HG03439 (cell line): ENCODE data around the gene P2RY8.
"Not testable (repeated sequence)": the region's sequence is repeated elsewhere in the genome, so short reads cannot be mapped to it uniquely, and the experiment has no call there.

Experiments
- ATAC-seq: cut with Tn5 transposase; IDR thresholded peaks from one replicate; pipeline ENCODE4 v1.9.1; 2021; ENCODE audit warnings: mild to moderate bottlenecking, moderate library complexity; ENCODE audit not compliant: unreplicated experiment

Gene P2RY8

GRCh38 chrX:1521459-1521956, 15.5 kb downstream of the P2RY8 start:
- ATAC-seq: peak; percentile 80

DNA sequence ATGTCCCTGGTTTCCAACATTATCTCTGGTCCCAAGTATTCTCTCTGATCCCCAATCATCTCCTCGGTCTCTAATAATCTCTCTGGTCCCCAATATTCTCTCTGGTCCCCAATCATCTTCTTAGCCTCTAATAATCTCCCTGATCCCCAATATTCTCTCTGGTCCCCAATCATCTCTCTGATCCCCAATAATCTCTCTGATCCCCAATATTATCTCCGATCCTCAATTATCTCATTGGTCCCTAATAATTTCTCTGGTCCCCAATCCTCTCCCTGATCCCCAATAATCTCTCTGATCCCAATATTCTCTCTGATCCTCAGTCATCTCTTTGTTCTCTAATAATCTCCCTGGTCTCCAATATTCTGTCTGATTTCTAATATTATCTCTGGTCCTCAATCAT, 16.6 kb downstream of the P2RY8 start:
- no peak for ATAC-seq

DNA sequence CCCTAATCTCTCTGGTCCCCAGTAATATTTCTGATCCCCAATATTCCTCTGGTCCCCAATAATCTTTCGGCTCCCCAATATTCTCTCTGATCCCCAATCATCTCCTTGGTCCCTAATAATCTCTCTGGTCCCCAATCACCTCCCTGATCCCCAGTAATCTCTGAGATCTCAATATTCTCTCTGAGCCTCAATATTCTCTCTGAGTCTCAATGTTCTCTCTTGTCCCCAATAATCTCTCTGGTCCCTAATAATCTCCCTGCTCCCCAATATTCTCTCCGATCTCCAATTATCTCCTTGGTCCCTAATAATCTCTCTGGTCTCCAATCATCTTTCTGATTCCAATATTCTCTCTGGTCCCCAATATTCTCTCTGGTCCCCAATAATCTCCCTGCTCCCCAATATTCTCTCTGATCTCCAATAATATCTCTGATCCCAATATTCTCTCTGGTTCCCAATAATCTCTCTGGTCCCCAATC, 17.9 kb downstream of the P2RY8 start:
- ATAC-seq: no peak

GRCh38 chrX:1518512-1518911, 18.5 kb downstream of the P2RY8 start:
- ATAC-seq: no peak

- ATAC-seq: no peak
These were observed 20.3 kb downstream of the P2RY8 start for GRCh38 chrX:1516596-1517104.

DNA sequence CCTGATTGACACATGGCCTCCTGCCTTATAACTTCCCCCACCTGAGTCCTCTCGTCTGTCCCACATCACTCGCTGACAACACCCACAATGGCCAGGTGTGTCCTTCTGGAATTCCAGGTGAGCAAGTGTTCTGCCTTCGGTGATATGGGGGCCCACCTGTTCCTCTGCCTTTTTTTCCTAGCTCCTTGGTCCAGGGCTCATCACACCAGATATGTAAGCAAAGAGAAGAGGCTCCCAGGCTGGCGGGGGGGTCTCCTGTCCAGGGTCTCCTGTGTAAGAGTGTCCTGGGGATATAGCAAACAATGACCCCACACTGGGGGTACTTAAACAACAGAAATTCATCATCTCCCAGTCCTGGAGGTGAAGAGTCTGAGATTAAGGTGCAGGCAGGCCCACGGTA, 25.2 kb downstream of the P2RY8 start:
- no peak for ATAC-seq

DNA sequence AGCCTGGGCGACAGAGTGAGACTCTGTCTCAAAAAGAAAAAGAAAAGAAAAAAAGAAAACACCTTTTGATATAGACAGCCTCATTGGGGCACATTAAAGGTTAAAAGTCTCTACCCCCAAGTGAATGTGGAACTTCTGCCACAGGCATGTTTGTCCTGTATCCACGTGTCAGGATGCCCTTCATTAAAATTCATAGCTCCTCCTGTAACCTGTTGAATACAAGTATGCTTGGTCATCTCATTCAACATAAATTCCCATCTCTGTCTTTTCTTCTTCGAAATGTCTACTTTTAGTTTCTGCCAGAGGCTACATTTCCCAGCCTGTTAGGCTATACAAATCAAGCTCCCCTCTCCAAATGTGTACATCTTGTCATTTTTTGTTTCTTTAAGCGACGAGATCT, 25.8 kb downstream of the P2RY8 start:
- ATAC-seq: no peak

DNA sequence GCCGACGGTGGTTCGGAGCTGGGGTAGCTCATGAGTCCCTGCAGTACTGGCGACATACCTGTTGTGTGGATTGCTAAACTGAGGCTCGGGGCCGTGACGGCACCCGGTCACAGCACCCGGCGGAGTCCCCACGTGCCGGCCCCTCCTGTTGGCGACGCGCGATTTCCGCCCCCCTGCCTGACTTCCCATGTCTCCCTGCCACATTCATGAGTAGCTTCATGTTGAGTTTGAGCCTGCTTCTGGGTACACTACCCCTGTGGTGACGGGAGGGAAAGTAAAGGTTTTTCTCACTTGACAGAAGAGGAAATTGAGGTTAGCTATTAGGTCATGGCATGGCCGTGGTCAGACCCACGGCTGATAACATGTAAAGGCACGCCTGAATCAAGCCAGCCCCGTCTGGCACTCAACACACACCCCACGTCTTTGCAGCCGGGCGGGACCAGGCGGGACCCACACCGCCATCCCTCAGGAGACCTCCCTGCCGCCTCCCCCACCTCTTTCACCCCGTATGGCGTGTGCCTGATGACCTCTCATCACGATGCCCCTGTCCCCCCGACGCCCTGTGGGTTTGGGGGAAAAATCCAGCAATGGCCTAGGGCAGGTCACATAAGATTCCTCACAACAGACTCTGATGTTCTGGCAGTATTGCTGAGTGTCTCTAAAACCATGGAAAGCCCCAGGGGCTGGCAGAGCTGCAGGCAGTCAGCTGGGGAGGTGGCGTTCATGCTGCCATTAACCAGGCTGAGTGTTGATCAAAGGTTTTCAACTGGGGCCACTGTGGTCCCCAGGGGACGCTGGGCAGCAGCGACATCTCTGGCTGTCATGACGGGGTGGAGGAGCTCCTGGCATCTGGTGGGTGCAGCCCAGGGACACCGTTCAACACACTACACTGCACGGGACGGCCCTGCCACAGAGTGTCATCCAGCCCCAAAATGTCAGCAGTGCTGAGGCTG, 29.2 kb downstream of the P2RY8 start:
- ATAC-seq: peak; percentile 65

DNA sequence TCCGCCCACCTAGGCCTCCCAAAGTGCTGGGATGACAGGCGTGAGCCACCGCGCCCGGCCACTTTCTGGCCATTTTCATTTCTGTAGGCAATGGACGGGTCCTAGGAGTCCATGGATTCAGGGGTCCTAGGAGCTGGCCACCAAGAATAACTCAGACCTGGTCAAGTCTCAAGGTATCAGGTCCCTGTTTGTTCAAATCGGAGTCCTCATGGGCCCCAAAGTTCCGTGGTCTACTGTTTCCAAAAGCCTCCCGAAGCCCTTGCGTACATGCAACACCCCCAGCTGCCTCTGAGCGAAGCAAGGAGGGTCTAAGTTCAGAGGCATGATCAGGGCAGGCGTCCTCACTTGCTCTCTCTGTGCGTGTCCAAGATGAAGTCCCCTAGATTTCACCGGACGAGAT, 30.1 kb downstream of the P2RY8 start:
- ATAC-seq: no peak

DNA sequence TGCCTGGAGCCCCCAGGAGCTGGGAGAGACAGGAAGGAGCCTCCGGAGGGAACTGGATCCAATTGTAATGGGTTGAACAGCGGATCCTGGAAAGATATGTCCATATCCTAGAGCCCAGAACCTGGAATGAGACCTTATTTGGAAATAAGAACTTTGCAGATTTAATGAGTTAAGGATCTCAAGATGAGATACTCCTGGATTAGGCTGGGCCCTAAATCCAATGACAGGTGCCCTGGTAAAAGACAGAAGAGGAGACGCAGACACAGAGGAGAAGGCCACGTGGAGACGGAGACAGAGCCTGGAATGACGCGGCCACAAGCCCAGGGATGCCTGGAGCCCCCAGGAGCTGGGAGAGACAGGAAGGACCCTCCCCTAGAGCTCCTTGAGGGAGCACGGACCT, 34.1 kb downstream of the P2RY8 start:
- no peak for ATAC-seq

DNA sequence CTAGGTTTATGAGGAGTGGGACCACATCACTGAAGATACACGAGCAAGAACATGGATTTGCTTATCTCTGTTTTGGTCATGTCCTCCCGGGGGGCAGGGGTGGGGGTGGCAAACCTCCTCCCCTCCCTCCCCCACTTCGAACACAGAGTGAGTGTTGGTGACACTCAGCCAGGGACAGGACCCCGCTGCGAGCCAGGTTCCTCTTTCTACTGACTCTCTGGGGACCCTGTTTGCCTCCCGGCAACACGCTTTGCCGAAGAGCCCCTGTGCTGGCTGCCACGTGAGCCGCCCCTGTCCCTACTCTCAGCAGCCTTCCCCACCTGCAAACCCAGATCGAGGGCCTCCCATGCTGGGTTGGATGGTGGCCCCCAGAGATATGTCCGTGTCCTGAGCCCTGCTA, 34.7 kb downstream of the P2RY8 start:
- peak; percentile 46 for ATAC-seq

DNA sequence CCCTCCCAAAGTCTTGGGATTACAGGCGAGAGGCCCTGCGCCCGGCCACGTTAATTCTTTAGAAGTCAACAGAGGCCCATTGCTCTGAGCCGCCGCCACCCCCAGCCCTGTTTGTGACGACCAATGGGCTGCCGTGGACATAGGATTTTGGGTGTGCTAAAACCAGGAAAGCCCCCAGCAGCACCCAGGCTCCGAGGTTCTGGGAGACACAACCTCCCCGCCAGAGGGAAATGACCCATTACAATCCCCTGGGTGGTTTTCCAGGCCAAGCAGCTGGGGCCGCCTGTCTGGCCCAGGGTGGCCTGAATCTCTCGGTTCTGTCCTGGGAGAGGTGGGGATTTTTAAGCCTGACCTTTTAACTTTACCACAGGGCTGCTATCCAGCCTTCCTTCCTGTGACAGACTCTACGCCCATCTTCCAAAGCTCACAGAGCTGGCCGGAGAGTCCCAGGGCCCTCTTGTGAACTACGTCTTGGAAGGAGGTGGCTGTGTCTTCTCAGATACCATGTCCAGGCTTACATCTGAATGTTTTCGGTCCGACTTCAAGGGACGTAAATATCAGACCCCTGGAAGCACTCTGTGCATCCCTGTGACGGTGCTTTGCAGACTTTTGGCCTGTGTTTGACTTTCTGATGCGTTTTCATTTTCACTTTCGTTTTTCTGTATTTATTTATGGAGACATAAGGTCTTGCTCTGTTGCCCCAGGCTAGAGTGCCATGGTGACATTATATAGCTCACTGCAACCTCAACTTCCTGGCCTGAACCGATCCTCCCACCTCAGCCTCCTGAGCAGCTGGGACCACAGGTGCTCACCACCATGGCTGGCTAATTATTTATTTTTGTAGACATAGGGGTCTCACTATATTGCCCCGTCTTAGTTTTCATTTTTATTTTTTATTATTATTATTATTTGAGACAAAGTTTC, 36.0 kb downstream of the P2RY8 start:
- ATAC-seq: peak; percentile 60

DNA sequence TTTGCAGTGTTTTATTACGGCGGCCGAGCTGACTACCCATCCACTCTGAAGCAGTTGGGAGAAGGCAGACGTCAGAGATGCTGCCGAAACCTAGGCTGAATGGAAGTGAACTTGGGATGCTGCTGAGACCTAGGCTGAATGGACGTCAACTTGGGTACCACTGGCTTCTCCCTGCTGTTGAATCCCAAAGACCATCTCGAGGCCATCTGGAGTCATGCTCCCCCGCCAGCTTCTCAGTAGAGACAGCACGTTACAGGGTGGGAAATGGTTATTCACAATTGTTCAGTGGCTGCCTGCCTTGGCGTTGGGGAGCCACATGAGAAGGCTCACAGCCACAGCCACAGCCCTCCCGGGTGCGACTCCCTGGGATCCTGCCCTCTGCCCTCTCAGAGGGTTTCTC, 40.9 kb downstream of the P2RY8 start:
- no peak for ATAC-seq

- ATAC-seq: peak; percentile 43
These were observed 43.0 kb downstream of the P2RY8 start for GRCh38 chrX:1493877-1494510.

GRCh38 chrX:1493412-1493811, 43.6 kb downstream of the P2RY8 start:
- no peak for ATAC-seq

- no peak for ATAC-seq
These were observed 44.5 kb downstream of the P2RY8 start for GRCh38 chrX:1492421-1493012.

DNA sequence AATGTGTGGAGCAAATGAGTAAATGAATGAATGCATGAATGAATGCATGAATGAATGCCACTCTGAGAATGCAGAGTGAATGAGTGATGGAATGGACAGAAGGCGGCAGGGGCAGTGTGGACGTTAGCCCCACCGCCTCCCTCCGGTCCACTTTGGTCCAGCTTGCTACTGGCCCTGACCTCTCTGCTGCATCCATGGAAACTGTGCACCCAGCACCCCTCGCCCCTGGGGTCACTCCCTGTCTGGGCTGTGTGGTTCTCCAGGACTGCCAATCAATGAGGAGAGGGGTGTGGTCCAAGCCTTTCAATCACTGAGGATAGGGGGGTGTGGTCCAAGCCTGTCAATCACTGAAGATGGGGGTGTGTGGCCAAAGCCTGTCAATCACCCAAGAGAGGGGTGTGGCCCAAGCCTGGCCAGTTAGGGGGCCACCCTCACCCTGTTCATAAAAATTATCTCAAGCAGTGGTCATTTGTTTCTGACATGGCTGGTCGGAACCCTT, 45.1 kb downstream of the P2RY8 start:
- ATAC-seq: peak; percentile 70

DNA sequence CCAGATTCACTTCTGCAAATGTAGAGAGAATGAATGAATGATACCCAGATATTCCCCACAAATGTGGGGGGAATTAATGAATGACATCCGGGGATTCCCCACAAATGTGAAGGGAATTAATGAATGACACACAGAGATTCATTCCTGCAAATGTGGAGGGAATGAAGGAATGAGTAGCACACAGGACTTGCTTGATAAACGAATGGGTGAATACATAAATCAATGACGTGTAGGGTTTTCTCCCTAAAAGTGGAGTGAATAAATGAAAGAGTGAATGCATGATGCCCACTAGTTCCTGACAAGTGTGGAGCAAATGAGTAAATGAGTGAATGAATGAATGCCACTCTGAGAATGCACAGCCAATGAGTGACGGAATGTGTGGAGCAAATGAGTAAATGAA, 45.7 kb downstream of the P2RY8 start:
- not testable (repeated sequence) for ATAC-seq

DNA sequence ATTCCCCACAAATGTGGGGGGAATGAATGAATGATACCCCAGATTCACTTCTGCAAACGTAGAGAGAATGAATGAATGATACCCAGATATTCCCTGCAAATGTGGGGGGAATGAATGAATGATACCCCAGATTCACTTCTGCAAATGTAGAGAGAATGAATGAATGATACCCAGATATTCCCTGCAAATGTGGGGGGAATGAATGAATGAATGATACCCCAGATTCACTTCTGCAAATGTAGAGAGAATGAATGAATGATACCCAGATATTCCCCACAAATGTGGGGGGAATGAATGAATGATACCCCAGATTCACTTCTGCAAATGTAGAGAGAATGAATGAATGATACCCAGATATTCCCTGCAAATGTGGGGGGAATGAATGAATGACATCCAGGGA, 46.3 kb downstream of the P2RY8 start:
- not testable (repeated sequence) for ATAC-seq

DNA sequence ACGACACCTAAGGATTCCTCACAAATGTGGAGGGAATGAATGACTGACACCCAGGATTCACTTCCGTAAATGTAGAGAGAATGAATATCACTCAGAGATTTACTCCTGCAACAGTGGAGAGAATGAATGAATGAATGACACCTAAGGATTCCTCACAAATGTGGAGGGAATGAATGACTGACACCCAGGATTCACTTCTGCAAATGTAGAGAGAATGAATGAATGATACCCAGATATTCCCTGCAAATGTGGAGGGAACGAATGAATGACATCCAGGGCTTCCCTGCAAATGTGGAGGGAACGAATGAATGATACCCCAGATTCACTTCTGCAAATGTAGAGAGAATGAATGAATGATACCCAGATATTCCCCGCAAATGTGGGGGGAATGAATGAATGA, 47.6 kb downstream of the P2RY8 start:
- ATAC-seq: not testable (repeated sequence)
